Body of pancreas (tissue), 4 donors: ENCODE measurements around the gene JAKMIP3.

ENCODE experiments used
- POLR2A ChIP-seq, 3 donors: fragments of 450-650 bp; IDR thresholded peaks; one replicate each; pipeline ENCODE4 v1.6.1; 2016; ENCODE audit warnings: antibody characterized with exemption in 3 of 3, mild to moderate bottlenecking in 2 of 3
- TF ChIP-seq, protein P1 (sequence below), 7 experiments: fragments of 450-650 bp in 4 of 7; fragments of 200-600 bp in 3 of 7; sonication (generic) in 3 of 7; IDR thresholded peaks; one replicate each; pipeline ENCODE4 v1.5.1; 2016 to 2019; ENCODE audit warnings: antibody characterized with exemption in 7 of 7

DNA sequence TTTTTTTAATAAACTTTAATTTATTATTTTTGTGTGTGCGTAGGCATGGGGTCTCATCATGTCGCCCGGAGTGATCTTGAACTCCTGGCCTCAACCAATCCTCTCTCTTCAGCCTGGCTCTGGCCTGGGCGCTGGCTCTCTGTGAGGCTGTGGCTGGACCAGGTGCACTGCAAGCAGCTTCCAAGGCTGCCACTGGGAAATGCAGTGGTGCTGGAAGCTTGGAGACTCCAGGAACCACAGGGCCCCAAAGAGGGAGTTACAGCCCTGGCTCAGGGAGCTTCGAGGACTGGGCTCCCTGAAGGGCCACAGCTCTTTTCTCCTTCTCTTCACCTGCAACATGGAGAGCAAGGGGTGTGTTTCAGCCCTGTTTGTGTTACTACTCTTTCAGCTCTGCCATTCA, 47.3 kb upstream of the JAKMIP3 start:
- TF ChIP-seq, protein P1, sequence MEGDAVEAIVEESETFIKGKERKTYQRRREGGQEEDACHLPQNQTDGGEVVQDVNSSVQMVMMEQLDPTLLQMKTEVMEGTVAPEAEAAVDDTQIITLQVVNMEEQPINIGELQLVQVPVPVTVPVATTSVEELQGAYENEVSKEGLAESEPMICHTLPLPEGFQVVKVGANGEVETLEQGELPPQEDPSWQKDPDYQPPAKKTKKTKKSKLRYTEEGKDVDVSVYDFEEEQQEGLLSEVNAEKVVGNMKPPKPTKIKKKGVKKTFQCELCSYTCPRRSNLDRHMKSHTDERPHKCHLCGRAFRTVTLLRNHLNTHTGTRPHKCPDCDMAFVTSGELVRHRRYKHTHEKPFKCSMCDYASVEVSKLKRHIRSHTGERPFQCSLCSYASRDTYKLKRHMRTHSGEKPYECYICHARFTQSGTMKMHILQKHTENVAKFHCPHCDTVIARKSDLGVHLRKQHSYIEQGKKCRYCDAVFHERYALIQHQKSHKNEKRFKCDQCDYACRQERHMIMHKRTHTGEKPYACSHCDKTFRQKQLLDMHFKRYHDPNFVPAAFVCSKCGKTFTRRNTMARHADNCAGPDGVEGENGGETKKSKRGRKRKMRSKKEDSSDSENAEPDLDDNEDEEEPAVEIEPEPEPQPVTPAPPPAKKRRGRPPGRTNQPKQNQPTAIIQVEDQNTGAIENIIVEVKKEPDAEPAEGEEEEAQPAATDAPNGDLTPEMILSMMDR (IDR thresholded peaks at IDR 0.05) = no peak
- no peak for TF ChIP-seq POLR2A (IDR thresholded peaks at IDR 0.05)
